GM10847 (cell line): ENCODE data around the gene PSMD5.

ENCODE experiments used
- POLR2A ChIP-seq: IDR thresholded peaks from 2 replicates; pipeline ENCODE4 v1.6.1; 2011; ENCODE audit not compliant: insufficient read length; ENCODE audit errors: extremely low read depth

Gene PSMD5

DNA sequence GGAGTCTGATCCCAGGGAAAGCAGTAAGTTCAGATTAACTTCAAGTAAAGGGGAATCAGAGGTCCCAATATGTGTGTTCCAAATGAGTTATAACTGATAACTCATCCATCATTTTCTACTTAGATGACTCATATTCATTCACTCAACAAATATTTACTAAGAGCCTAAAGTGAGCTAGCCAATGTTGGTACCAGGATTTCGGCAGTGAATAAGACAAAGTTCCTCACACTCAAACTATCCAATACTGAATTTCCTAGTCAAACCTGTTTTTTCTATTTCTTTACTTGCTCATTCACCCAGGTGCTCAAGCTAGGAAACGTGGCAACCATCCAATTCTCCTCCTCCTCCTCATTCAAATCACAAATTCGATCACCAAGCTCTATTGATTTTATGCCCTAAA lies 75.3 kb downstream of the PSMD5 start:
- no peak for TF ChIP-seq POLR2A
